ENCODE measurements around the gene ABLIM3. TPM values are rescaled to one million over a fixed set of nuclear protein-coding genes. Genes with fewer than 3 reads are reported as not detected.

ABLIM3 gene
- total and polyA plus RNA-seq, 2 of the 13 experiments (the other 11 are each of a cell fraction or from before 2014, with no cell fraction given) = 0.53 to 6.3 TPM

GRCh38 chr5:149140197-149141002 is 893 bp upstream of the ABLIM3 start:
- TF ChIP-seq ZNF552 (CRISPR knock-in tag; IDR thresholded peaks at IDR 0.05; ENCODE audit: borderline replicate concordance) (no peak), ZNF768 (CRISPR knock-in tag; IDR thresholded peaks at IDR 0.05) (peak; percentile 54; the same call in 1 of the 2 replicates)
- H3K27ac ChIP-seq (ENCODE audit: extremely low read length, insufficient read depth, low read length) = no peak overlapping the region
- no peak for DNase-seq (ENCODE audit: low spot score)
- ChIA-PET POLR2A (interaction anchor here (4.7 to 4.9 kb wide), 2 partner anchors 20 to 34 kb away, joined by 35 to 68 read pairs; no protein-coding TSS in a partner anchor), CTCF (ENCODE audit: low intra/inter-chr PET ratio, low total read pairs) (interaction anchor here (1.0 to 3.2 kb wide), 5 partner anchors 10 to 129 kb away, joined by 3 to 45 read pairs (median 5); no protein-coding TSS in a partner anchor)
- H3K4me1 ChIP-seq (ENCODE audit: insufficient read depth, low read length) = peaks cover 49% of the 10 kb centered on the region
- BruUV-seq (replicated peaks) = no TSS peak
- H4K20me1 ChIP-seq (ENCODE audit: insufficient read depth, low read length) = no peaks in the 10 kb centered on the region
- intact Hi-C loops (cut with micrococcal nuclease; ENCODE audit: unreplicated experiment) (loop anchor here (1.0 to 10.0 kb wide), 4 partner anchors 52 to 424 kb away; no protein-coding TSS in a partner anchor), in situ Hi-C loops (cut with HindIII; ENCODE audit: extremely low pct_ligation_motif_present, low pct_unique_long_range_greater_than_20kb) (loop anchor here (5.0 to 25.0 kb wide), 2 partner anchors 87 to 422 kb away; partner anchors contain the start of gene CSNK1A1)
- H2AFZ ChIP-seq (ENCODE audit: low read length) = no peak overlapping the region
- peaks cover 0 to 14% of the 10 kb centered on the region in 2 experiments; a peak in 4 of 5 replicates for H3K27me3 ChIP-seq (ENCODE audit: control insufficient read depth in 1 of 2, insufficient read depth in 2 of 2, low read length in 2 of 2)
- H3K79me2 ChIP-seq (ENCODE audit: insufficient read depth, low read length) = no peaks in the 10 kb centered on the region
- no peak for ATAC-seq
- no peaks in the 10 kb centered on the region for H3K9me3 ChIP-seq (ENCODE audit: low read length)
- H3K4me2 ChIP-seq (ENCODE audit: low read depth, low read length) = no peak overlapping the region
- WGBS (ENCODE audit: low lambda C conversion rate) = 39% methylated on average over 11 of the region's 11 CpGs
- no peak overlapping the region for H3K9ac ChIP-seq (ENCODE audit: insufficient read depth, low read depth, low read length)
- H3K36me3 ChIP-seq (replicated peaks in 1 of 2; ENCODE audit: control insufficient read depth in 1 of 2, insufficient read depth in 2 of 2, low read length in 2 of 2) = no peaks in the 10 kb centered on the region
- H3K4me3 ChIP-seq (replicated peaks in 1 of 3; ENCODE audit: insufficient read depth in 1 of 3, low read depth in 2 of 3, low read length in 3 of 3) = no peak overlapping the region
- FAIRE-seq = no peak

GRCh38 chr5:149141957-149142851 is 911 bp downstream of the ABLIM3 start:
- Histone ChIP-seq H3K79me2 (ENCODE audit: insufficient read depth, low read length) (no peaks in the 10 kb centered on the region), H2AFZ (ENCODE audit: low read length) (peak overlapping the region; percentile 44), H3K4me3 (replicated peaks in 1 of 3; ENCODE audit: insufficient read depth in 1 of 3, low read depth in 2 of 3, low read length in 3 of 3) (peak overlapping the region; percentile 63 to 82 (median 71)), H3K9me3 (ENCODE audit: low read length) (no peaks in the 10 kb centered on the region), H3K27ac (ENCODE audit: extremely low read length, insufficient read depth, low read length) (no peak overlapping the region), H3K4me2 (ENCODE audit: low read depth, low read length) (peak overlapping the region; percentile 88), H3K27me3 (ENCODE audit: control insufficient read depth in 1 of 2, insufficient read depth in 2 of 2, low read length in 2 of 2) (peaks cover 0 to 3% of the 10 kb centered on the region in 2 experiments; a peak in 3 of 5 replicates), H4K20me1 (ENCODE audit: insufficient read depth, low read length) (no peaks in the 10 kb centered on the region), H3K4me1 (ENCODE audit: insufficient read depth, low read length) (peaks cover 45% of the 10 kb centered on the region), H3K9ac (ENCODE audit: insufficient read depth, low read depth, low read length) (peak overlapping the region; percentile 63), H3K36me3 (replicated peaks in 1 of 2; ENCODE audit: control insufficient read depth in 1 of 2, insufficient read depth in 2 of 2, low read length in 2 of 2) (no peaks in the 10 kb centered on the region)
- ChIA-PET CTCF (ENCODE audit: low intra/inter-chr PET ratio, low total read pairs) (interaction anchor here (1.6 to 3.2 kb wide), 4 partner anchors 86 to 127 kb away, joined by 4 to 45 read pairs (median 6); no protein-coding TSS in a partner anchor), POLR2A (interaction anchor here (1.2 to 4.9 kb wide), 6 partner anchors 8 to 87 kb away, joined by 3 to 68 read pairs (median 12); no protein-coding TSS in a partner anchor)
- DNase-seq (ENCODE audit: low spot score) (no peak), ATAC-seq (peak; percentile 71), FAIRE-seq (no peak)
- intact Hi-C loops (cut with micrococcal nuclease; ENCODE audit: unreplicated experiment) (loop anchor here (1.0 to 10.0 kb wide), 5 partner anchors 10 to 423 kb away; no protein-coding TSS in a partner anchor), in situ Hi-C loops (cut with HindIII; ENCODE audit: extremely low pct_ligation_motif_present, low pct_unique_long_range_greater_than_20kb) (loop anchor here (5.0 to 25.0 kb wide), 2 partner anchors 85 to 420 kb away; partner anchors contain the start of gene CSNK1A1)
- 7% methylated on average over 19 of the region's 20 CpGs for WGBS (ENCODE audit: low lambda C conversion rate)
- TSS peak; percentile 60 for BruUV-seq (replicated peaks)
- TF ChIP-seq IRX3 (CRISPR knock-in tag; IDR thresholded peaks at IDR 0.05; ENCODE audit: borderline replicate concordance, low read depth) (no peak), TBP (CRISPR knock-in tag; IDR thresholded peaks at IDR 0.05) (no peak), NAIF1 (CRISPR knock-in tag; IDR thresholded peaks at IDR 0.05; ENCODE audit: borderline replicate concordance) (0 out of 2 replicates have a peak, but pooled peaks have one; percentile 33), ZNF572 (CRISPR knock-in tag; IDR thresholded peaks at IDR 0.05) (no peak), ZNF776 (CRISPR knock-in tag; IDR thresholded peaks at IDR 0.05) (no peak), FOXK1 (CRISPR knock-in tag; IDR thresholded peaks at IDR 0.05; ENCODE audit: borderline replicate concordance, low read depth) (peak; percentile 2; the same call in 1 of the 2 replicates), SALL1 (CRISPR knock-in tag; IDR thresholded peaks at IDR 0.05) (0 out of 2 replicates have a peak, but pooled peaks have one; percentile 11)
- TF ChIP-seq, protein P1, sequence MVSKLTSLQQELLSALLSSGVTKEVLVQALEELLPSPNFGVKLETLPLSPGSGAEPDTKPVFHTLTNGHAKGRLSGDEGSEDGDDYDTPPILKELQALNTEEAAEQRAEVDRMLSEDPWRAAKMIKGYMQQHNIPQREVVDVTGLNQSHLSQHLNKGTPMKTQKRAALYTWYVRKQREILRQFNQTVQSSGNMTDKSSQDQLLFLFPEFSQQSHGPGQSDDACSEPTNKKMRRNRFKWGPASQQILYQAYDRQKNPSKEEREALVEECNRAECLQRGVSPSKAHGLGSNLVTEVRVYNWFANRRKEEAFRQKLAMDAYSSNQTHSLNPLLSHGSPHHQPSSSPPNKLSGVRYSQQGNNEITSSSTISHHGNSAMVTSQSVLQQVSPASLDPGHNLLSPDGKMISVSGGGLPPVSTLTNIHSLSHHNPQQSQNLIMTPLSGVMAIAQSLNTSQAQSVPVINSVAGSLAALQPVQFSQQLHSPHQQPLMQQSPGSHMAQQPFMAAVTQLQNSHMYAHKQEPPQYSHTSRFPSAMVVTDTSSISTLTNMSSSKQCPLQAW (CRISPR knock-in tag; IDR thresholded peaks at IDR 0.05) = 0 out of 2 replicates have a peak, but pooled peaks have one; percentile 27
- TF ChIP-seq, protein P2, sequence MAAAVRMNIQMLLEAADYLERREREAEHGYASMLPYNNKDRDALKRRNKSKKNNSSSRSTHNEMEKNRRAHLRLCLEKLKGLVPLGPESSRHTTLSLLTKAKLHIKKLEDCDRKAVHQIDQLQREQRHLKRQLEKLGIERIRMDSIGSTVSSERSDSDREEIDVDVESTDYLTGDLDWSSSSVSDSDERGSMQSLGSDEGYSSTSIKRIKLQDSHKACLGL (CRISPR knock-in tag; IDR thresholded peaks at IDR 0.05) = 0 out of 2 replicates have a peak, but pooled peaks have one; percentile 31
